ENCODE measurements around the gene KDM6A.

The KDM6A gene

DNA sequence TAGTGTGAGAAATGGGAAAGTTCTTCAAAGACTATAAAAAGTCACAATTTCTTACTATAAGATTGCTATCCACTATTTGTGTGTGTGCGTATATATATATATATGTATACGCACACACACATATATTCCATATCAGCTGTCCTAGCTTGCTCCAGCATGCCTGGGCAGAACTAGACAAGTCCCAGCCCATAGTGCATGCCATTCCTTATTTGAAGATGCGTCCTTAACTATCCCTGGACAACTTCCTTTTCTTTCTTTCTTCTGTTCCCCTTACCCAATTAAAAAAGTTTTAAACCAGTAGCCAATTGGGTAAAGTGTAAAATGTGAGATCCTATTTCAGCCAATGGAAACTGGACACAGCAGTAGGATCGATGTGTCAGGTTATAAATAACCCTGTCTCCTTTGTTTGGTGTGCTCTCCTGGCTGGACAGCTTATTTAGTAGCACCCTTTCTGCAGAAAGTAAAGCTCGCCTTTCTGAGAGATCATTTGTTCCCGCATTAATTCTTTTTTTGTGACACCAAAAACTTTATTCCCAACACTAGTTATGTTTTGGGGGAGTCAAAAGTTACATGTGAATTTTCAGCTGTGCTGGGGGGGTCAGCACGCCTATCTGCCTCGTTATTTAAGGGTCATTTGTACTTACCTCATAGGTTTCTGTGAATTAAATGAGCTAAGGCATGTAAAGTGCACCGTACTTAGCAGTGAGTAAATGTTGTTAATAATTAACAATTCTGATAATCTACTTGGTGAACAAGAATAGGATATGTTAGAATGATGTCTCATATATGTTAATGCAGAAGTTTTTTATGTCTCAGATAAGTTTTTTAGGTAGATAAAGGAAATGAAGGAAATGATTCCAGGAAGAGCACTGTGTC is 40.9 kb downstream of the KDM6A start:
- H3K4me3 ChIP-seq (ENCODE audit: low read depth, low read length), result no peak overlapping the region
- no peak for DNase-seq (ENCODE audit: low read depth)
- TF ChIP-seq, protein P1, sequence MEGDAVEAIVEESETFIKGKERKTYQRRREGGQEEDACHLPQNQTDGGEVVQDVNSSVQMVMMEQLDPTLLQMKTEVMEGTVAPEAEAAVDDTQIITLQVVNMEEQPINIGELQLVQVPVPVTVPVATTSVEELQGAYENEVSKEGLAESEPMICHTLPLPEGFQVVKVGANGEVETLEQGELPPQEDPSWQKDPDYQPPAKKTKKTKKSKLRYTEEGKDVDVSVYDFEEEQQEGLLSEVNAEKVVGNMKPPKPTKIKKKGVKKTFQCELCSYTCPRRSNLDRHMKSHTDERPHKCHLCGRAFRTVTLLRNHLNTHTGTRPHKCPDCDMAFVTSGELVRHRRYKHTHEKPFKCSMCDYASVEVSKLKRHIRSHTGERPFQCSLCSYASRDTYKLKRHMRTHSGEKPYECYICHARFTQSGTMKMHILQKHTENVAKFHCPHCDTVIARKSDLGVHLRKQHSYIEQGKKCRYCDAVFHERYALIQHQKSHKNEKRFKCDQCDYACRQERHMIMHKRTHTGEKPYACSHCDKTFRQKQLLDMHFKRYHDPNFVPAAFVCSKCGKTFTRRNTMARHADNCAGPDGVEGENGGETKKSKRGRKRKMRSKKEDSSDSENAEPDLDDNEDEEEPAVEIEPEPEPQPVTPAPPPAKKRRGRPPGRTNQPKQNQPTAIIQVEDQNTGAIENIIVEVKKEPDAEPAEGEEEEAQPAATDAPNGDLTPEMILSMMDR (conservative IDR thresholded peaks at IDR 0.05; ENCODE audit: low read depth, low read length), result no peak

DNA sequence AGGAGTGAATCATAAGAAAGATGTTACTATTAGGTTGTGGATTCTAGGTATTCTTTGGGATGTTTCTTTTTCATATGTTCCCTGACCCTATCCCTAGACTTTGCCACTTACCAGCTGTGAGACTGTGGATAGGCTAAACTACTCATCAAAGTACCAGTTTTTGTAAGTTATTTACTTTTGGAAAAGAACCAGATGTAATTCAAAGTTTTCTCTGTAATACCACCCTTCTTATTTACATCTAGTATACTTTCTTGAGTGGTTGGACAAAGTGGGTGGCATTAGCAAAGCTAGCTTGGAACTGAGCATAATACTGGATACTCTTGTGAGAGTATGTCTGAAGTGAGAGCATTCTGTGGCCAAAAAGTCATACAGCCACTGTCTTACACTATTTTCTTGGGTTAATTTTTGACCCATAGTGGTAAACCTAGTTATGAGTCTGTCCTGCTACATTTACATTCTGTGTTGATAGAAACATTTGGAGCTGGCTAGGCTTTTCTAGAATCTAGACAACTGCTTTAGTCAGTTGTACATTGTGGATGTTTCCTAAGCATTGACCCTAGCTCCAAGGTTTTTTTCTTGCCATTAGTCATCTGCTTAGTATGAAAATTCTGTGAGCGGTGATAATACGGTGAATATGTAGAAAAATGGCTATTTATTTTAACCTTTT is 41.7 kb downstream of the KDM6A start:
- DNase-seq (ENCODE audit: low read depth), result peak; percentile 72
- TF ChIP-seq, protein P1 (conservative IDR thresholded peaks at IDR 0.05; ENCODE audit: low read depth, low read length), result no peak
- no peak overlapping the region for H3K4me3 ChIP-seq (ENCODE audit: low read depth, low read length)

DNA sequence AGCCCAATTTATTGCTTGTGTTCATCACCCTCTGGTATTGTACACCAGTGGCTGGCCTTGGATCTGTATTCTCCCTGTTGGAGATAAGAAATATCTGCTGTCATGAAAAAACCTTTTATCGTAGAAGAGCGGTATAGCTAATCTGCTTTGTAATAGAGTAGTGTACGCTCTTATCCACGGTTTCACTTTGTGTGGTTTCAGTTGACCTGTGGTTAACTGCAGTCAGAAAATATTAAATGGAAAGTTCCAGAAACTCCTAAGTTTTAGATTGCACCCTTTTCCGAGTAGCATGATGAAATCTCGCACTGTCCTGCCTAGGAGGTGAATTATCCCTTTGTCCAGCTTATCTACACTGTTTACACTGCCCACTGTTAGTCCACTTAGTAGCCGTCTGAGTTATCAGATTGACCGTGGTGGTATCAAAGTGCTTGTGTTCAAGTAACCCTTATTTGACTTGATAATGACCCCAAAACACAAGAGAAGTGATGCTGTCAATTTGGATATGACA is 42.4 kb downstream of the KDM6A start:
- TF ChIP-seq, protein P1 (conservative IDR thresholded peaks at IDR 0.05; ENCODE audit: low read depth, low read length), result no peak
- H3K4me3 ChIP-seq (ENCODE audit: low read depth, low read length), result peak overlapping the region; percentile 18
- peak; percentile 31 for DNase-seq (ENCODE audit: low read depth)

DNA sequence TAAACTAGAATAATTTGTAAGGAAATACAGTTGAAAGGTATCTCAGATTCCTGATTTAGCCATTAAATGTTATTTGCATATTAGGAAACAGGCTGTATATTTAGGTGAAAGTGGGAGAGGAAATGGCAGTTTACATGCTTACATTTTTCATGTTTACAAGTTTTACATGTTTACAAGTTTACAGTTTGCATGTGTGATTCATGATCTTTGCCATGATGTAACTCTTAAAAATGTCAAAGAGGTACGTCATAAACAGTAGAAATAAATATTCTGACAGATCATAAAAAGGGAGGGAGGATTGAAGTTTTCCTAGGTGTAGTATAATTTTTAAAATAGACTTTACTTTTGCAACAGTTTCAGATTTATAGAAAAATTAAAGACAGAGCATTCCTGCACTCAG is 45.7 kb downstream of the KDM6A start:
- TF ChIP-seq, protein P1 (conservative IDR thresholded peaks at IDR 0.05; ENCODE audit: low read depth, low read length), result no peak
- no peak overlapping the region for H3K4me3 ChIP-seq (ENCODE audit: low read depth, low read length)
- no peak for DNase-seq (ENCODE audit: low read depth)

DNA sequence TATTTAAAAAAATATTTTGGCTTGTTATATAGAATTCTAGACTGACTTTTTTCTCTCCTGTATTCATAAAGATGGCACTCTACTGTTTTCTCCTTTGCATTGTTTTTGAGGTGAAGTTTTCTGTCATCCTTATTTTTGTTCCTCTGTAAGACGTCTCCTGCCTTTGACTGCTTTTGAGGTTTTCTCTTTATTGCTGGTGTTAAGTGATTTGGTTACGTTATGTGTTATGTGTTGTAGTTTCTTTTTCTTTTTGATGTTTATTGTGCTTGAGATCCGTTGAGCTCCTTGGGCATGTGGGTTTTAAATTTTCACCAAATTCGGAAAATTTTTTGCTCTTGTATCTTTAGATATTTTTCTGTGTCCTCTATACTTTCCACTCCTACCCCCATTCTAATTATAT is 50.0 kb downstream of the KDM6A start:
- H3K4me3 ChIP-seq (ENCODE audit: low read depth, low read length), result no peak overlapping the region
- TF ChIP-seq, protein P1 (conservative IDR thresholded peaks at IDR 0.05; ENCODE audit: low read depth, low read length), result no peak
- DNase-seq (ENCODE audit: low read depth), result no peak

DNA sequence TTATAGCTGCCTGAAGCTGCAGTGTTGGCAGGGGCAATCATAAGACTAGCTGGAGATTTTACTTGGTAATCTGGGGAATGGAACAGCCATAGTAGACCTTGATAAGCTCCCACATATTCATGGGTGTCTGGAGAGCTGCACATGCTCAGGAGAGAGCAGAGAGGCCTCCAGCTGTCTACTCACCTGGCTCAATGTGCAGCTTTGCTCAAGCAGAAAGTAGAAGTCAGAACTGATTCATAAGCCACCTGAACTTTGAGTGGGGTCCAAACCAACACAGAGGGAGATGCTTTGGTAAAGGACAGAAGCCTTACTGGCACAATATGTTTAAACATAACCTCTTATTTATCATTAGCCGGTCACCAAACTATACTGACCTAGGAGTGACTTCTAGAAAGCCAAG is 54.4 kb downstream of the KDM6A start:
- no peak overlapping the region for H3K4me3 ChIP-seq (ENCODE audit: low read depth, low read length)
- DNase-seq (ENCODE audit: low read depth), result no peak

More for the DNA sequence above, 54.4 kb downstream of the KDM6A start:
- TF ChIP-seq, protein P1 (conservative IDR thresholded peaks at IDR 0.05; ENCODE audit: low read depth, low read length), result no peak

Data from choroid plexus epithelial cell (primary cell).